Hematopoietic multipotent progenitor cell treated with erythropoietin and hydrocortisone succinate and interleukin-3 and kit ligand, for 17 days (in vitro differentiated cells): ENCODE results near the gene GJB5.
A peak's percentile ranks its signal among the peaks of the same experiment; 100 is the strongest.

Experiments used
- DNase-seq: peaks from one replicate; pipeline ENCODE4 v3.0.0-alpha.2; 2015; ENCODE audit warnings: low spot score

GJB5 gene

GRCh38 chr1:34777519-34778321, 22.9 kb downstream of the GJB5 start:
- DNase-seq = no peak

GRCh38 chr1:34778381-34778780, 23.5 kb downstream of the GJB5 start:
- no peak for DNase-seq

GRCh38 chr1:34779005-34779404, 24.2 kb downstream of the GJB5 start:
- DNase-seq = no peak

GRCh38 chr1:34779526-34779925, 24.7 kb downstream of the GJB5 start:
- DNase-seq = no peak

- no peak for DNase-seq
Observed at GRCh38 chr1:34779962-34780361, 25.1 kb downstream of the GJB5 start.

GRCh38 chr1:34780528-34780927, 25.7 kb downstream of the GJB5 start:
- DNase-seq = no peak

- no peak for DNase-seq
Observed at GRCh38 chr1:34781071-34781843, 26.4 kb downstream of the GJB5 start, which contains the start of gene GJB3. TSS of gene GJB3 (plus strand) at chr1:34781214. CDS start at chr1:34784763, 3,549 bp downstream.

GRCh38 chr1:34781844-34782391, 27.1 kb downstream of the GJB5 start:
- DNase-seq = no peak

- DNase-seq = no peak
Observed at GRCh38 chr1:34784751-34785221, 29.9 kb downstream of the GJB5 start.

- no peak for DNase-seq
Observed at GRCh38 chr1:34785231-34785874, 30.5 kb downstream of the GJB5 start.

GRCh38 chr1:34785875-34786470, 31.1 kb downstream of the GJB5 start:
- DNase-seq = no peak

GRCh38 chr1:34786521-34787325, 31.9 kb downstream of the GJB5 start:
- DNase-seq = peak; percentile 59

GRCh38 chr1:34787461-34788420, 32.9 kb downstream of the GJB5 start:
- DNase-seq = peak; percentile 6

- no peak for DNase-seq
Observed at GRCh38 chr1:34790985-34791384, 36.1 kb downstream of the GJB5 start.

GRCh38 chr1:34792424-34792823, 37.6 kb downstream of the GJB5 start:
- no peak for DNase-seq

GRCh38 chr1:34792868-34793727, 38.3 kb downstream of the GJB5 start, which contains the start of gene GJA4:
TSS of gene GJA4 (plus strand) at chr1:34792999. CDS start at chr1:34794214, 1,215 bp downstream.
- no peak for DNase-seq

GRCh38 chr1:34794001-34794789, 39.3 kb downstream of the GJB5 start:
- no peak for DNase-seq

- no peak for DNase-seq
Observed at GRCh38 chr1:34794790-34795180, 39.9 kb downstream of the GJB5 start.
